Non-pigmented ciliary epithelial cell (primary cell): ENCODE results near the gene NDOR1.

Experiments
- DNase-seq: peaks from one replicate; pipeline ENCODE4 v3.0.0-alpha.2; 2010; ENCODE audit warnings: low read depth

The NDOR1 gene

DNA sequence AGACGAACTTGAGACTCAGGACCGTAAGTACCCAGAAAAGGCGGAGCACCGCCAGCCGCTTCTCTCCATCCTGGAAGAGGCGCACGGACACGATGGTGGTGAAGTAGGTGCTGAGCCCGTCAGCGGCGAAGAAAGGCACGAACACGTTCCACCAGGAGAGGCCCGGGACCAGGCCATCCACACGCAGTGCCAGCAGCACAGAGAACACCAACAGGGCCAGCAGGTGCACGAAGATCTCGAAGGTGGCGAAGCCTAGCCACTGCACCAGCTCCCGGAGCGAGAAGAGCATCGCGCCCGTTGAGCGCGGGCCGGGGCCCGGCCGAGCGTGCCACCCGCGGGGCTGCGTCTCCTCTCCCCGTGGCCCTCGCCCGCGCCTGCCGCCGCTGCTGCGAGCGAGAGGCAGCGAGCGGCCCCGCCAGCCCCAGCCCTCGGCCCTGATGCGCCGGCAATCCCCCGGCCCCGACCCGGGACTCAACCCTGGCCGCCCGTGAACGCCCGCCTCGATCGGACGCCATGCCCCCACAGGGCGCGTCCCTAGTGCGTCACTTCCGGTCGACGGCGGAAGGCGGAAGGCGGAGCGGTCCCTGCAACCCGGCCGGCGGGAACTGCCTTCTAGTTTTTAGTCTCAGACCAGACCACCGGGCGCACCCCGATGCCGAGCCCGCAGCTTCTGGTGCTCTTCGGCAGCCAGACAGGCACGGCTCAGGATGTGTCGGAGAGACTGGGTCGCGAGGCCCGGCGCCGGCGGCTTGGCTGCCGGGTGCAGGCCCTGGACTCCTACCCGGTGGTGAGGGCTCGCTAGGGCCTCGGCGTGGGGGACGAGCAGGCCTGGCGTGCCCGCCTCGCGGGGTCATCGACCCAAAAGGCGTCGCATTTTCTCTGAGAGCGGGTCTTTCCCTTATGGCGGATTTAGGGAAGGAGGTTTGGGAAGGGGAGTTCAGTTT is at the start of gene NDOR1, which contains the start of gene TMEM203:
Gene NDOR1, plus strand, starts transcription at position 575 of the 944 bp plus-strand sequence. Its CDS starts 78 bp downstream, at position 653.
Gene TMEM203, minus strand, starts transcription at position 523 of the 944 bp plus-strand sequence. Its CDS starts 234 bp downstream, at position 289.
- no peak for DNase-seq

DNA sequence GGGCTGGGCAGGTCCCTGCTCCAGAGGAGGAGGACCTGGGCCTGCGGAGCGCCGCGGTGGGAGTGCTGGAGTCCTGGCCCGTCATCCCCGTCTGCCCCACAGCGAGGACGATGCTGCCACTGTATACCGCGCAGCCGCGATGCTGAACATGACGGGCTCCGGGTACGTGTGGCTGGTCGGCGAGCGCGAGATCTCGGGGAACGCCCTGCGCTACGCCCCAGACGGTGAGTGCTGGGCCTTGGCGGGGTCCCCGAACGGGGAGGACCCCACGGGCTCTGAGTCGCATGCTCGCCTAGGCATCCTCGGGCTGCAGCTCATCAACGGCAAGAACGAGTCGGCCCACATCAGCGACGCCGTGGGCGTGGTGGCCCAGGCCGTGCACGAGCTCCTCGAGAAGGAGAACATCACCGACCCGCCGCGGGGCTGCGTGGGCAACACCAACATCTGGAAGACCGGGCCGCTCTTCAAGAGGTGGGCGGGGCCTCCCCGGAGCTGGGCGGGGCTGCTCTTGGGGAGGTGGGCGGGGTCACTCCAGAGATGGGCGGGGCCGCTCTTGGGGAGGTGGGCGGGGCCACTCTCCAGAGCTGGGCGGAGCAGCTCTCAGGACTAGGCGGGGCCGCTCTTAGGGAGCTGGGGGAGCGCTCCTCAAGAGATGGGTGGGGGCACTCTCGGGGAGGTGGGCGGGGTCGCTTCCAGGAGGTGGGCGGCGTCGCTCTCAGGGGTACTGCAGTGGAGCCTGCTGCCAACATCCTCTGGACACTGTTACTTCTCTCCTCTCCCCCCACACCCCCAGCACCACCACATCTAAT is 48.7 kb upstream of the NDOR1 start:
- DNase-seq = no peak

DNA sequence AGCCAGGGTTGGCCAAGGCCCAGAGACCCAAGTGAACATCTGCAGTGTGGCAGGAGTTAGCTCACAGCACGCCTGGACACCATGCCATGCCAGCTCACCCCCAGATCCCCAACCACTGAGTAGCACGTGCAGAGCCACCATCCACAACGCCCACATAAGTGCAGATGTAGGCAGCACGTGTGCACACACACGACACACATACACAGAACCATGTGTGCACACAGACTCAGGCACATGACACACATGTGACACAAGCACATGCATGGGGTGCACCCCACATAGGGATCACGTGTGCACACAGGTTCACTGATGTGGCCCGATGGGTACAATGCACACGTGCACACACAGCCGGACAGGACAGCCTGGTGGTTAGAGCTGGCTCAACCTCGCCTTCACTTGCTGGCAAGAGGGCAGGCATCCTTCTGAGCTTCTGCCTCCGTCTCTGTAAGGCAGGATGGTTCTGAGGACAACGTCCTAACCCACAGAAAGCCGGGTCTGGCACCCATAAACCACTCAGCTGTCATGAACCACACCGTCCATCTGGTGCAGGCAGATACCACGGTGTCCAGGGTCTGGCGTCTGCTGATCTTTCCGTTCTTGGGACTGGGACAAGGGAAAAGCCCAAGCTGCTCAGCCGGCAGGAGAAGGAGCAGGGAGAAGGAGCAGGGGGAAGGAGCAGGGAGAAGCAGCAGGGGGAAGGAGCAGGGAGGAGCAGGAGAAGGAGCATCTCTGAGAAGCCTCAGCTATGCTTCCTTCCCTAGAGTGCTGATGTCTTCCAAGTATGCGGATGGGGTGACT is 47.7 kb upstream of the NDOR1 start:
- no peak for DNase-seq

DNA sequence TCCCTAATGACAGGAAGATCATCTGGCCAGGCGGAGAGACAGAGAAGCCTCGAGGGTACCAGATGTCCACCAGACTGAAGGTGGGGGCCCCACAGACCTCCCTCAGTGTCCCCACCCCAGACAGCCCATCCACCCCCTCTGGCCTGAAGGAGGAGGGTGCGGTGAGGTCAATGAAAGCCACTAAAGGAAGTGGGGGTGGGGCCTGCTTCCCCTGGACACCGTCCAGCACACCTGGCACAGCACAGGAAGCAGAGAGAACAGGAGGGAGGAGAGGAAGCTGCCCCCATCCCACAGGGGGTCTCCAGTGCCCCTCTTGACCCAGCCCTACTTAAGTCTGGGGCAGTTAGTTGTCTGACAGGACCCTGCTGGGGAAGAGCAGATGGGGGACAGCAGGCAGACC is 46.9 kb upstream of the NDOR1 start:
- no peak for DNase-seq

DNA sequence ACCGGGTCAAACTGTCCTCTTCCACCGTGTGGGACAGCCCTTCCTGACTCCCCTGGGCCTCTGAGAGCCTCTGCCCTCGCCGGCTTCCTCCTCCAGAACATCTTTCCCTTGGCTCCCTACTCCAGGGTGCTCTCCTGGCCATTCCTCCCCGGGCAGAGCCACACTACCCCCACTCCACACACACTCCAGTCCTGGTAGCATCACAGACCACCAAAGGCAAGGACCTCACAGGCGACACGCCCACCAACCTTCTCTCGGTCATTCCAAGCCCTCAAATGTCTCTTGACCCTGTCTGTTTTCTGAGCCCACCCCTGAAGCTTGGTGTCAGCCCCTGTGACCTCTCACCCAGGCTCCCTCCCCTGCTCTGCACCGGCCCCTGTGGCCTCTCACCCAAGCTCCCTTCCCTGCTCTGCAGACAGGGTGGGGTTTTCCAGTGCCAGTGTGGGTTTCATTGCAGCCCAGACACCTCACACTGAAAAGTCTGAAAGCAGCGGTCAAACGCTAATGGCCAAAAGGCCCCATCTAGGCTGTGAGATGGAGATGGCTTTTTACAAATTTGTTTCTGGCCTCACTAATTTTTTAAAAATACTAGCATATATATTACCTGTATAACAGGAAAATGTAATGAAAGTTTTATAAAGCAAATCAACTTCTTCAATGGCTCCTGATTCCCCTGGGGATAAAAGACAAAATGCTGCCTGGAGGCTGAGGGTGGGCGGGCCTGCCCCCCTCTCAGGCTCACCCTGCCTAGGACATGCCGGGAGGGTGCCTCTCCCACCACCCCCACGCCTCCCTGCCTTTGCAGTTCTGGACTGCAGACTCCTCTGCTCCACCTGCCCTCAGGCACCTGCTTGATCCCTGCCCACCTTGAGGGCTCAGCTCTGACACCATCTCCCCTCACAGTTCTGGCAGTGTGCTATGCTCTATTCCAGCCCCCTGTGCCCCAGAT is 46.1 kb upstream of the NDOR1 start:
- DNase-seq = no peak

DNA sequence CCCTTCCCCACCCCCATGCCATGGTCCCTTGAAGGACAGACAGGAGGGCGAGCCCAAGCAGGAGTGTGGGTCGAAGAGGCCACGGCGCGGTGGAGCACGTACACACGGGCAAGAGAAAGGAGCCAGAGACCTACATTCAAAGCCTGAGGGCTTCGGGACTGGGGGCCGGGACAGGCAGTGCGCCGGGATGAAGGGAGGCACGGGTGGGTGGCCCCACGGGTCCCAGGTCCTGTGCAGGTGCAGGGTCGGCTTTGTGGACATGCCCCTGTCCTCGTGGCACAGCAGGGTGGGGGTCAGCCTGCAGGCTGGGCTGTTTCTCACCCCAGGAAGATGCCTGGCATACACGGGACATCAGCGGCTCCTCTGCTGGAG is 45.5 kb upstream of the NDOR1 start:
- DNase-seq = no peak

DNA sequence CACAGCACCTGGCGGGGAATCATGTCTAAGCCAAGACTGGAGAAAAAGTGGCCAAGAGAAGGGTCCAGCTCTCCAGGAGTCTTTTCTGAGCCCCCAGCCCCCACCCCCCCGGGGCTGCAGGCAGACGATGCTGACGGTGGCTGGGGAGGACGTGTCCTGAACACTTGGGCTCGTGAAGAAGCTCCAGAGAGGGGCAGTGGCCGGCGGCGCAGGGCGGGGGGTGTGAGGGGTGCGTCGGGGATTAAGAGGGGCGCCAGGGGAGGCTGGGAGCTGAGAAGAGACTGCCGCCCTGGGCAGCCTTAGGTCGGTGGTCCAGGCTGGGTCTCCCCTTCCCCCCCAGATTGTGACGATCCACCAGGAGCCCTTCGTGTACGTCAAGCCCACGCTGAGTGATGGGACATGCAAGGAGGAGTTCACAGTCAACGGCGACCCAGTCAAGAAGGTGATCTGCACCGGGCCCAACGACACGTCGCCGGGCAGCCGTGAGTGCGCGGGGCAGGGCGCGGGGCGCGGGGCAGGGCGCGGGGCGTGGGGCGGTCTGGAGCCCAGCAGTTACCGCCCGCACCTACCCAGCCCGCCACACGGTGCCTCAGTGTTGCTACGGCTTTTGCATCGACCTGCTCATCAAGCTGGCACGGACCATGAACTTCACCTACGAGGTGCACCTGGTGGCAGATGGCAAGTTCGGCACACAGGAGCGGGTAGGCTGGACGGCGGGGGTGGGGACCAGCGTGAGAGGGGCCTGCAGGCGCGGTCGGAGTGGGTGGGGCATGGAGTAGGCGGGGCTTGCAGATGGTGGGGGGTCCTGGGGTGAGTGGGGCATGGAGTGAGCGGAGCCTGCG is 44.6 kb upstream of the NDOR1 start:
- DNase-seq = no peak

DNA sequence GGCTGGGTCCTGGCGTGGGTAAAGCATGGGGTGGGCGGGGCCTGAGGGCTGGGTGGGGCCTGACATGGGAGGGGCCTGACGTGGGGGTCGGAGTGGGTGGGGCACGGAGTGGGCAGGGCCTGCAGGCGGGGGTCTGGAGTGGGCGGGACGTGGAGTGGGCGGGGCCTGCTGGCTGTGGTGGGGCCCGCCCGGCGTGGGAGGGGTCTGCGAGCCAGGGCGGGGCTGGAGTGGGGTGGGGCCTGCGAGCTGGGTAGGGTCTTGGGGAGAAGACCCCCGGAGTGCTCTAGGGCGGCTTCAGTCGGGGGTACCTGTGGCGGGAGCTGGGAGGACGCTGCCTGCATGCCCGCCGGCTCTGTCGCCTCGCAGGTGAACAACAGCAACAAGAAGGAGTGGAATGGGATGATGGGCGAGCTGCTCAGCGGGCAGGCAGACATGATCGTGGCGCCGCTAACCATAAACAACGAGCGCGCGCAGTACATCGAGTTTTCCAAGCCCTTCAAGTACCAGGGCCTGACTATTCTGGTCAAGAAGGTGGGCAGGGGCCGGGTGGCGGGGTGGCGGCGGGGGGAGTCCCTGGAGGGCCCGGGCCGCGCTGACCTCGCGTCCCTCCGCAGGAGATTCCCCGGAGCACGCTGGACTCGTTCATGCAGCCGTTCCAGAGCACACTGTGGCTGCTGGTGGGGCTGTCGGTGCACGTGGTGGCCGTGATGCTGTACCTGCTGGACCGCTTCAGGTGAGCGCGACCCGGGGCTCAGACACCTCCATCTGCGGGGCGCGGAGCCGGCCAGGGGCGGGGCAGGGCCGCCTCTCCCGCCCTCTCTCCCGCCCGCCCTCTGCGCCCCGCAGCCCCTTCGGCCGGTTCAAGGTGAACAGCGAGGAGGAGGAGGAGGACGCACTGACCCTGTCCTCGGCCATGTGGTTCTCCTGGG is 43.7 kb upstream of the NDOR1 start:
- DNase-seq = no peak

DNA sequence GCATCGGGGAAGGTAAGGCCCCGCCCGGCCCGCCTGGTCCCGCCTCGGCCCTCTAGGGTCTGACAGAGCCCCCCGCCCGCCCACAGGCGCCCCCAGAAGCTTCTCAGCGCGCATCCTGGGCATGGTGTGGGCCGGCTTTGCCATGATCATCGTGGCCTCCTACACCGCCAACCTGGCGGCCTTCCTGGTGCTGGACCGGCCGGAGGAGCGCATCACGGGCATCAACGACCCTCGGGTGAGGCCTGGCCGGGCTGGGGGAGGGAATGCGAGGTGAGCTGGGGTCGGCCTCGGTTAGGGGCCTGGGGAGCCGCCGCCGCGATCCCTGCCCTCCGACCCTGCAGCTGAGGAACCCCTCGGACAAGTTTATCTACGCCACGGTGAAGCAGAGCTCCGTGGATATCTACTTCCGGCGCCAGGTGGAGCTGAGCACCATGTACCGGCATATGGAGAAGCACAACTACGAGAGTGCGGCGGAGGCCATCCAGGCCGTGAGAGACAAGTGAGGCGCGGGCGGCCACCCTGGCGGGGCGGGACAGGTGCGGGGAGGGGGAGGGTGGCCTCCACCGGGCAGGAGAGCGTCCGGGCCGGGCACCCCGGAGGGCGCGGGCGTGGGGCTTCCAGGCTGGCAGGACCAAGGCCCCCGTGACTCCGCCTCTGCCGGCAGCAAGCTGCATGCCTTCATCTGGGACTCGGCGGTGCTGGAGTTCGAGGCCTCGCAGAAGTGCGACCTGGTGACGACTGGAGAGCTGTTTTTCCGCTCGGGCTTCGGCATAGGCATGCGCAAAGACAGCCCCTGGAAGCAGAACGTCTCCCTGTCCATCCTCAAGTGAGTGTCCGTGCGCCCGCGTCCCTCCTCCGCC is 42.8 kb upstream of the NDOR1 start:
- no peak for DNase-seq

DNA sequence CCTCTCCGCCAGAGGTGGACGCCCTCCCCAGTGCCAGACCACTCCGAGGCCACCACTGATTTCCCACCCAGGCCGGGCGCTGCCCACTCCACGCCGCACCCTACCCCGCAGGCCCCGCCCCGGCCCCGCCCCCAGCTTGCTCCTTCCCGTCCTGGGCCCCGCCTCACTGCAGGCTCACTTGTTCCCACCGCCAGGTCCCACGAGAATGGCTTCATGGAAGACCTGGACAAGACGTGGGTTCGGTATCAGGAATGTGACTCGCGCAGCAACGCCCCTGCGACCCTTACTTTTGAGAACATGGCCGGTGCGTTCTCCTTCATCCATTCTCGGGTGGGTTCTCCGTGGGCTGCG is 42.2 kb upstream of the NDOR1 start:
- no peak for DNase-seq

DNA sequence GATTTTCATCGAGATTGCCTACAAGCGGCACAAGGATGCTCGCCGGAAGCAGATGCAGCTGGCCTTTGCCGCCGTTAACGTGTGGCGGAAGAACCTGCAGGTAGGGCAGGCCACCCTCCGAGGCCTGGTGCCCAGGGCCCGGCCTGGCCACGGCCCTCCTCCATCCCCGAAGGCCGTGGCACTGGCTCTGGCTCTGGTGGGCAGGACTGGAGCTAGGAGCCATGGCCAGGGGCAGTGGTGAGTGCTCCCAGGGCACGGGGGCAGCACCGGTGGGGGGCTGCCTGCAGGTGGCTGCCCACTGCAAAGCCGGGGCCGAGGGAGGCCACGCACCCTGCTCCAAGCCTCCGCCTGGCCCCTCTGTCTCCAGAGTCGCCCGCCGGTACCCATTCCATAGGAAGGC is 41.7 kb upstream of the NDOR1 start:
- no peak for DNase-seq

DNA sequence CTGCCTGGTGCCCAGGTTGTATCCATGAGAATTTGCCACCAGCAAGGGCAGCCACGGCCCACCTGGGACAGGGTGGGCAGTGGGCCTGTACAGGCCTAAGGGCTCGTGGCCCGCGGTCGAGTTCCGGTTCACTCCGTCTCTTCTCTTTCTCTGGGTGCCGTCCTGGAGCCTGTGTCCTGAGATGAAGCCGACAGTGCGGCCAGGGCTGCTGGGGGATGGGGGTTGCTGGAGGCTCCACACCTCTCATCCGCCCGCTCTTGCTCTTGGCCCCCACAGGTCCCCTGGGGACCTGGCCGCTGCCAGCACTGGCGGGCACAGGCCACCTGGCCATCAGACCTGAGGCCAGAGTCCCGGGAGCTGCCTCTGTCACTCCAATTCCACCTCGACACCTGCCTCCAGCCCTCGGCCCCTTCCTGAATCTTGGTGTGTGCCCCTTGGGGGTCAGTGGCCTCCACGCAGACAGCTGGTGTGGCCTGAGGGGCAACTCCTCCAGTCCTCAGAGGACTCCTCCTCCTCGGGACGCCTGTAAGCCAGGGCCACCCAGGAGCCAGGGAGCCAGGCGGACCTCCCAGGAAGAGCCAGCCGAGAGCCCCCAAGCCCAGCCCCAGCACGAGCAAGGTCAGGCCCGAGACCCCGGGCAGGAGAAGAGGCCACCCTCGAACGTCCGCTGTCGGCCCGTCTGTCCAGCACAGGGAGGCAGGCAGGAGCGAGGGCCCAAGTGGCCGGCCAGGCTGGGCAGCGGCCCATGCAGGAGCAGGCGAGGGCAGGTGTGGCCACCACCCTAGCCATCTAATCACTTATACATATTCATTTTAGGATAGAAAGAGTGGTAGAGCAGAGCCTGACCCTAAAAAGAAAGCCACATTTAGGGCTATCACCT is 40.9 kb upstream of the NDOR1 start:
- no peak for DNase-seq

DNA sequence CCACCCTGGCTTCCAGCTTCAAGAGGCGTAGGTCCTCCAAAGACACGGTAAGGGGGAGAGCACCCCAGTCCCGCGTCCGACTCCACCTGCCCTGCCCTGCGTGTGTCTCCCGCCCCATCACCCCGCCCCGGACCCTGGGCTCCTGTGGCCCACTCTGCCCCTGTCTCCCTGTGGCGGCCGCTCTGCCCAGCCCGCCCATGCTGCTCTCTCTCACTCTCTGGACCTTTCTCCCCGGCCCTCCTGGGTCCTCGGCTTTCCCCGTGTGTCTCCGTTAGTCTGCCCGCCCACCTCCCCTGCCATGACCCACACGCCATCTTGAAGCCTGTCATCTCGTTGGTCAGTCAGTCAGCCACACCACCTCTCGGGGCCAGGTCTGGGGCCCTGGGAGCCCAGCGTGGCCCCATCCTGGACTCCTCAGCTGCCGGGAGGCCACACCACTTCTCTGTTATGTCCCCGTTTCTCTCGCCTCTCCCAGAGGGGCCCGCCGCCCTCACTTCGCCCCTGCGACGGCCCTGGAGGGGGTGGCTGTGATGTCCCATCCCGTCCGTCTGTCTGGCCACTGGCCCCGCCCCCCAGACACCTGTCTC is 40.2 kb upstream of the NDOR1 start:
- no peak for DNase-seq

DNA sequence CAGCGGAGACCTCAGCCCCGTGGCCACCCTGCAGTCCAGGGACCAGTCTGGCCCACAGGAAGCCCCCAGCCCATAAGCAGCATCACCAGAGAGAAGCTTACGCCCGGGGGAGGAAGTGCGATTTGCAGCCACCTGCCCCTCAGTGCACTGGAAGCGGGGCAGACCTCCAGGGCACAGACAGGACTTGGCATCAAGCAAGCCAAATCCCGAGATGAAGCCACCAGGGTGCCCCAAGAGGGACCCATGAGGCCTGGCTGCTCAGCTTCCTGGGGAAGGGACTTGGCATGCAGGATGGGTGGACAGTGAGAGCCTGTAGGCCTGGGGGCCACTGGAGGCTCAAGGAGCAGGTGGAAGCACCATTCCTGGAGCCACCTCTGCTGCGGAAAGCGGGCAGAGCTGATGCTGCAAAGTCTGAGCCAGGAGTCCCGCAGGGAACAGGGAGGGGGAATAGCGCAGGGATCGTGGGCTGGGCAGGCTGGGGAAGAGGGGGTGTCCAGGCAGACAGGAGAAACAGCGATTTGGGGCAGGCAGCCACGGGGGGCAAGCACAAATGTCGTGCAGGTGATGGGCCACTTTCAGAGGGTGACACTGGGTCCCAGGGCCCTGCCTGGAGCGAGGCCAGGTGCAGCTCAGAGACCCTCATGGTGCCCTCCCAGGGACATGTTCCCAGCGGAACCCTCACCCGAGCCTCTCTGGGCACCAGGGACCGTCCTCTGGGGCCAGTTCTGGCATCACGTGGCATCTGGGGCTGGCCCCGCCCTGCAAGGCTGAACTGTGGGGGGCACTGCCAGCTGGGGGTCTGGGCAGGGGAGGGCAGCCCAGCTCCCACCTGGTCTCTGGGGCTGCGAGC is 38.9 kb upstream of the NDOR1 start:
- no peak for DNase-seq

DNA sequence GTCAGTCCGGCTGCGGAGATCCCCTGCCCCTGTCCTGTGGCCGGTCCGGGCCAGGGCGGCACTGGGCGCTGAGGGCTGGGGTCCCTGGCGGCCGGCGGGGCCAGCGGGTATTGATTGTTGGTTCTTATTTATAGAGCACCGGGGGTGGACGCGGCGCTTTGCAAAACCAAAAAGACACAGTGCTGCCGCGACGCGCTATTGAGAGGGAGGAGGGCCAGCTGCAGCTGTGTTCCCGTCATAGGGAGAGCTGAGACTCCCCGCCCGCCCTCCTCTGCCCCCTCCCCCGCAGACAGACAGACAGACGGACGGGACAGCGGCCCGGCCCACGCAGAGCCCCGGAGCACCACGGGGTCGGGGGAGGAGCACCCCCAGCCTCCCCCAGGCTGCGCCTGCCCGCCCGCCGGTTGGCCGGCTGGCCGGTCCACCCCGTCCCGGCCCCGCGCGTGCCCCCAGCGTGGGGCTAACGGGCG is 38.2 kb upstream of the NDOR1 start:
- no peak for DNase-seq
